Putamen (tissue), 1 donor: ENCODE measurements around the gene CSH1.
A peak's percentile ranks its signal among the peaks of the same experiment; 100 is the strongest.
"Not testable (repeated sequence)": the region's sequence is repeated elsewhere in the genome, so short reads cannot be mapped to it uniquely, and the experiment has no call there.

Experiments
- DNase-seq: peaks from one replicate; pipeline ENCODE4 v3.0.0-alpha.2; 2016; ENCODE audit warnings: low spot score

CSH1 gene

DNA sequence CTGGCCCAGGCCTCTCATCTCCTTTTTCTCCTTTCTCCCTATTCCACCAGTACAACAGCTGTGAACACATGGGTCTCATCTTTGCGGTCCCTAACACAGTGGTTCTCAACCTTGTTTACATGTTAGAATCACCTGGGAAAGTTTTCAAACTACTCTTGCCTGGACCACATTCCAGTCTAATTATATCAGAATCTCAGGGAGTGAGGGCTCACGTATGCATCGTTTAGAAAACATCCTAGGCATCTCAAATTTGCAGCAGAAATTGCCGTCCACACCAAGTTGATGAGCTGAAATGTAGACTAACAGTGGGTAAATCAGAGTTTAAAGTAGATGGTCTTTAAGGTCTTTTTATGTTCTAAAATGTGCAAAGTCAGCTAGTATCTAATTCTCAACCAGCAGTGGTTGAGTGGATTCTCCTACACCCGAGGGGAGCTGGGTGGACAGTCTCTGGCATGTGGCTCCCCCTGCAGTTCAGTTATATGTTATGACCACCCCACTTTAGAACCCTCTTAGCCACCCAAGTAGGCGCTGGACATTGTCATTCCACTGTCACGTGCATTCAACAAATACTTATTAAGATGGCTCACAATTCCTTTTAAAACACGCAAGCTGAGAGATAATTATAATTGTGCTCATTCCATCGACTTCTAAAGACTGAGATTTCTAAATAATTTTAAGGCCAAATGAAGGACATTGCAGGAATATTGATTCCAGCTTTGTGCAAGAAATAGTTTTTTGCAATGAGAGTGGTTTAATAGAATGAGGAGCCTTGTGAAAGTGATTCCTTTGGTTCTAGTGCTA is 26.7 kb downstream of the CSH1 start:
- not testable (repeated sequence) for DNase-seq

GRCh38 chr17:63866625-63867024 is 29.7 kb downstream of the CSH1 start:
- not testable (repeated sequence) for DNase-seq

DNA sequence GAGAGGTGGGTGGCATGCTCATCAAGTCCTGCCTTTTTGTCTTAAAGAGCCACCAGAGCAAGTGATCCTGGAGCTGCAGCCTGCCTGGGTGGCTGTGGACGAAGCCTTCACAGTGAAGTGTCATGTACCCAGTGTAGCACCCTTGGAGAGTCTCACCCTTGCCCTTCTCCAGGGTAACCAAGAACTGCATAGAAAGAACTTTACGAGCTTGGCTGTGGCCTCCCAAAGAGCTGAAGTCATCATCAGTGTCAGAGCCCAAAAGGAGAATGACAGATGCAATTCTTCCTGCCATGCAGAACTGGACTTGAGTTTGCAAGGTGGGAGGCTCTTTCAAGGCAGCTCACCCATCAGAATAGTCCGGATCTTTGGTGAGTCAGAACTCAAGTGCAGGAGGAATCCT is 37.1 kb downstream of the CSH1 start:
- DNase-seq: no peak

- DNase-seq: not testable (repeated sequence)
Measured at GRCh38 chr17:63856425-63856824, 39.9 kb downstream of the CSH1 start.

- no peak for DNase-seq
Measured at GRCh38 chr17:63855185-63855584, 41.2 kb downstream of the CSH1 start.

DNA sequence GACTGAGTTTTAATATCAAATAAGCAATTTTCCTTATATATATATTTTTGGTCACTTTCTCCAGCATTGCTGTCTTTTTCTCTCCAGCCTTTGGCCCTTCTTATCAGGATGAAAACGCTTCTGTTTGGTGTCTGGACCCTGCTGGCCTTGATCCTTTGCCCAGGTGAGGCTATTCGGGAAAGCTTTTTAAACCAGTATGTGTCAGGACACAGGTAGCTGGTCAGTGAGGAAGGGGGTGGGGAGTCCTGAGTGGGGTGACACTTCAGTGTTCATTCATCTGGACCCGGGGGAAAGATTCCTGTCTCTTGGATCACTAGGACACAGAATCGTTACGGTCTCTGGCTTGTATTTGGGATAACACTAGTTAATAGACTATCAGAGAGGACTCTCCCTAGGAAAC is 41.7 kb downstream of the CSH1 start:
- DNase-seq: no peak

DNA sequence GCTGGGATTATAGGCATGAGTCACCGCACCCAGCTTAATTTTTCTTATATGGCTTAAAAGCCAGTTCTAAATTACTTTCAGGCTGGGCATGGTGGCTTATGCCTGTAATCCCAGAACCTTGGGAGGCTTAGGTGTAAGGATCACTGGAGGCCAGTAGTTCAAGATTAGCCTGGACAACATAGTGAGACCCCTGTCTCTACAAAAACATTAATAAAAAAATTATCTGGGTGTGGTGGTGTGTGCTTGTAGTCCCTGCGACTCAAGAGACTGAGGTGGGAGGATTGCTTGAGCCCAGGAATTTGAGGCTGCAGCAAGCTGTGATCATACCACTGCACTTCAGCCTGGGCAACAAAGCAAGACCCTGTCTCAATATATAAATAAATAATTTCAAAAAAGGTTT is 43.1 kb downstream of the CSH1 start:
- DNase-seq: no peak

- no peak for DNase-seq
Measured at GRCh38 chr17:63850401-63850800, 46.0 kb downstream of the CSH1 start.

GRCh38 chr17:63848834-63849689 is 47.3 kb downstream of the CSH1 start:
- peak; percentile 85 for DNase-seq

DNA sequence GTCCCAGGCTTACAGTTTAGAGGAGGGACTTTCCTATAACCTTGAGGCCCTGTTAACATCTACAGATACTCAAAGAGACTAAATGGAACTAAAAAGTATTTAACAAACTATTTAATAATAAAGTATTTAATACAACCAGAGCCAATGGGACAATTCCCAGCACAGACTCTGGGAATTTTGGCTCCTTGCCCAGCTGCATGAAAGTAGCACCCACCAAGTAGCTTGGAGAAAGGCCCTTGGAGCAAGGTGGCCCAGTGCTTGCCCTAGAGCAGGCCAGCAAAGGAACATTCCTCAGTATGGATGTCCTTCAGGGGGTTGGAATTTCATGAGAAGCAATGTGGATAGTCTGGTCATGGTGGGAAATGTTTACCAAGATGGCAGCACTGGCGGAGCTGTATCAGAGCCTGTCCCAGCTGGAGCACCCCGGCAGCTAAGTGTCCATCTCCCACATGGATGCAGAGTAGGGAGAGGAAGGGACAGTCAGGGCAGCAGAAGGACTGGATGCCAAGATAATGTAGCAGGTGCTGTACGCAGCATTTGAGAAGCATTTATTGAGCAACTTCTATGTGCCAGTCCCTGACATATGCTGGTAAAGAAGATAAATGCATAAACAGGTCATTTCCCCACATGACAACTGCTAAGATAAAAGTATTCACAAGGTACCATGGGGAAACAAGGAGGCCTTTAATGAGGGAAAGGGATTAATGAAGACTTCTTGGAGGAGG is 48.7 kb downstream of the CSH1 start:
- DNase-seq: no peak

GRCh38 chr17:63845509-63845908 is 50.9 kb downstream of the CSH1 start:
- DNase-seq: no peak
